GM23338 (cell line): ENCODE data around the gene TPD52L3. TPM values are rescaled to one million over a fixed set of nuclear protein-coding genes. Genes with fewer than 3 reads are reported as not detected.

Experiments
- CREB1 ChIP-seq: fragments of 250-450 bp; sonication (Bioruptor Pico); IDR thresholded peaks from 2 replicates; pipeline ENCODE4 v1.5.0; 2020; ENCODE audit warnings: low read depth, mild to moderate bottlenecking, moderate library complexity
- ETS1 ChIP-seq: IDR thresholded peaks from 2 replicates; pipeline ENCODE4 v1.6.1; 2016; ENCODE audit warnings: antibody characterized with exemption
- EZH2 ChIP-seq: fragments of 200-600 bp; sonication (generic); IDR thresholded peaks from one replicate; pipeline ENCODE4 v1.8.0; 2017; ENCODE audit warnings: antibody characterized with exemption, mild to moderate bottlenecking, low read depth; ENCODE audit not compliant: unreplicated experiment
- EZH2phosphoT487 ChIP-seq: fragments of 200-600 bp; sonication (generic); IDR thresholded peaks from one replicate; pipeline ENCODE4 v1.8.1; 2018; ENCODE audit warnings: antibody characterized with exemption; ENCODE audit not compliant: unreplicated experiment
- POLR2AphosphoS5 ChIP-seq: IDR thresholded peaks from 2 replicates; pipeline ENCODE4 v1.6.1; 2016; ENCODE audit warnings: antibody characterized with exemption, low read depth
- STAT1 ChIP-seq: IDR thresholded peaks from one replicate; pipeline ENCODE4 v1.6.1; 2016; ENCODE audit warnings: antibody characterized with exemption; ENCODE audit not compliant: unreplicated experiment
- ZNF114 ChIP-seq: fragments of 250-450 bp; sonication (Bioruptor Pico); IDR thresholded peaks from 2 replicates; pipeline ENCODE4 v1.5.0; 2020; ENCODE audit warnings: mild to moderate bottlenecking, moderate library complexity
- ZNF331 ChIP-seq: fragments of 250-450 bp; sonication (Bioruptor Pico); IDR thresholded peaks from 2 replicates; pipeline ENCODE4 v1.5.0; 2020; ENCODE audit warnings: low read depth, mild to moderate bottlenecking, moderate library complexity
- polyA plus RNA-seq: library from polyadenylated mRNA; unstranded; fragments of >200 nt; fragmentation: Nextera tagmentation; extraction: Ambion mirVana; gene quantifications from 2 replicates; pipeline ENCODE4 v1.2.1, GENCODE V29; 2016
- total RNA-seq: library from RNA; depleted of rRNA; stranded (reverse); fragments of >200 nt; shearing (Covaris generic); gene quantifications from 2 replicates; pipeline ENCODE4 v1.2.3, GENCODE V29; 2014
- TF ChIP-seq, protein P1 (sequence below): fragments of 250-450 bp; sonication (Bioruptor Pico); IDR thresholded peaks from 2 replicates; pipeline ENCODE4 v1.5.0; 2020; ENCODE audit warnings: mild to moderate bottlenecking, moderate library complexity
- TF ChIP-seq, protein P2 (sequence below), 2 experiments: fragments of 200-600 bp in 1 of 2; sonication (generic) in 1 of 2; conservative IDR thresholded peaks; 2 replicates each; pipeline versions ENCODE4 v1.5.1 to v1.6.1; 2016 to 2017; ENCODE audit warnings: antibody characterized with exemption in 2 of 2, low read depth in 2 of 2, mild to moderate bottlenecking in 2 of 2, moderate library complexity in 1 of 2

Gene TPD52L3
- total and polyA plus RNA-seq, 2 experiments from 2014 or later: not detected

DNA sequence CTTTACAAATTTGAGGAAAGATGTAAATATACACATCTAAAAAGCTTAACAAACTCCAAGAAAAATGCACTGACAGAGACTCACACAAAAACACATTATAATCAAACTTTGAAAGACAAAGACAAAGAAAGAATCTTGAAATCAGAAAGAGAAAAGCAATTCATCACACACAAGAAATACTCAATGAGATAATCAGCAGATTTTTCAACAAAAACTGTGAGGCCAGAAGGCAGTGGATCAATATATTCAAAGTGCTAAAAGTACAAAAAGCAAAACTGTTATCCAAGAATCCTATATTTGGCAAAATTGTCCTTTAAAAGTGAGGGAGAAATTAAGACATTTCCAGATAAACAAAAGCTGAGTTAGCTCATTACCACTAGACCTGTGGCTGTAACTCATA, 6.1 kb downstream of the TPD52L3 start (continued):
- TF ChIP-seq, protein P1, sequence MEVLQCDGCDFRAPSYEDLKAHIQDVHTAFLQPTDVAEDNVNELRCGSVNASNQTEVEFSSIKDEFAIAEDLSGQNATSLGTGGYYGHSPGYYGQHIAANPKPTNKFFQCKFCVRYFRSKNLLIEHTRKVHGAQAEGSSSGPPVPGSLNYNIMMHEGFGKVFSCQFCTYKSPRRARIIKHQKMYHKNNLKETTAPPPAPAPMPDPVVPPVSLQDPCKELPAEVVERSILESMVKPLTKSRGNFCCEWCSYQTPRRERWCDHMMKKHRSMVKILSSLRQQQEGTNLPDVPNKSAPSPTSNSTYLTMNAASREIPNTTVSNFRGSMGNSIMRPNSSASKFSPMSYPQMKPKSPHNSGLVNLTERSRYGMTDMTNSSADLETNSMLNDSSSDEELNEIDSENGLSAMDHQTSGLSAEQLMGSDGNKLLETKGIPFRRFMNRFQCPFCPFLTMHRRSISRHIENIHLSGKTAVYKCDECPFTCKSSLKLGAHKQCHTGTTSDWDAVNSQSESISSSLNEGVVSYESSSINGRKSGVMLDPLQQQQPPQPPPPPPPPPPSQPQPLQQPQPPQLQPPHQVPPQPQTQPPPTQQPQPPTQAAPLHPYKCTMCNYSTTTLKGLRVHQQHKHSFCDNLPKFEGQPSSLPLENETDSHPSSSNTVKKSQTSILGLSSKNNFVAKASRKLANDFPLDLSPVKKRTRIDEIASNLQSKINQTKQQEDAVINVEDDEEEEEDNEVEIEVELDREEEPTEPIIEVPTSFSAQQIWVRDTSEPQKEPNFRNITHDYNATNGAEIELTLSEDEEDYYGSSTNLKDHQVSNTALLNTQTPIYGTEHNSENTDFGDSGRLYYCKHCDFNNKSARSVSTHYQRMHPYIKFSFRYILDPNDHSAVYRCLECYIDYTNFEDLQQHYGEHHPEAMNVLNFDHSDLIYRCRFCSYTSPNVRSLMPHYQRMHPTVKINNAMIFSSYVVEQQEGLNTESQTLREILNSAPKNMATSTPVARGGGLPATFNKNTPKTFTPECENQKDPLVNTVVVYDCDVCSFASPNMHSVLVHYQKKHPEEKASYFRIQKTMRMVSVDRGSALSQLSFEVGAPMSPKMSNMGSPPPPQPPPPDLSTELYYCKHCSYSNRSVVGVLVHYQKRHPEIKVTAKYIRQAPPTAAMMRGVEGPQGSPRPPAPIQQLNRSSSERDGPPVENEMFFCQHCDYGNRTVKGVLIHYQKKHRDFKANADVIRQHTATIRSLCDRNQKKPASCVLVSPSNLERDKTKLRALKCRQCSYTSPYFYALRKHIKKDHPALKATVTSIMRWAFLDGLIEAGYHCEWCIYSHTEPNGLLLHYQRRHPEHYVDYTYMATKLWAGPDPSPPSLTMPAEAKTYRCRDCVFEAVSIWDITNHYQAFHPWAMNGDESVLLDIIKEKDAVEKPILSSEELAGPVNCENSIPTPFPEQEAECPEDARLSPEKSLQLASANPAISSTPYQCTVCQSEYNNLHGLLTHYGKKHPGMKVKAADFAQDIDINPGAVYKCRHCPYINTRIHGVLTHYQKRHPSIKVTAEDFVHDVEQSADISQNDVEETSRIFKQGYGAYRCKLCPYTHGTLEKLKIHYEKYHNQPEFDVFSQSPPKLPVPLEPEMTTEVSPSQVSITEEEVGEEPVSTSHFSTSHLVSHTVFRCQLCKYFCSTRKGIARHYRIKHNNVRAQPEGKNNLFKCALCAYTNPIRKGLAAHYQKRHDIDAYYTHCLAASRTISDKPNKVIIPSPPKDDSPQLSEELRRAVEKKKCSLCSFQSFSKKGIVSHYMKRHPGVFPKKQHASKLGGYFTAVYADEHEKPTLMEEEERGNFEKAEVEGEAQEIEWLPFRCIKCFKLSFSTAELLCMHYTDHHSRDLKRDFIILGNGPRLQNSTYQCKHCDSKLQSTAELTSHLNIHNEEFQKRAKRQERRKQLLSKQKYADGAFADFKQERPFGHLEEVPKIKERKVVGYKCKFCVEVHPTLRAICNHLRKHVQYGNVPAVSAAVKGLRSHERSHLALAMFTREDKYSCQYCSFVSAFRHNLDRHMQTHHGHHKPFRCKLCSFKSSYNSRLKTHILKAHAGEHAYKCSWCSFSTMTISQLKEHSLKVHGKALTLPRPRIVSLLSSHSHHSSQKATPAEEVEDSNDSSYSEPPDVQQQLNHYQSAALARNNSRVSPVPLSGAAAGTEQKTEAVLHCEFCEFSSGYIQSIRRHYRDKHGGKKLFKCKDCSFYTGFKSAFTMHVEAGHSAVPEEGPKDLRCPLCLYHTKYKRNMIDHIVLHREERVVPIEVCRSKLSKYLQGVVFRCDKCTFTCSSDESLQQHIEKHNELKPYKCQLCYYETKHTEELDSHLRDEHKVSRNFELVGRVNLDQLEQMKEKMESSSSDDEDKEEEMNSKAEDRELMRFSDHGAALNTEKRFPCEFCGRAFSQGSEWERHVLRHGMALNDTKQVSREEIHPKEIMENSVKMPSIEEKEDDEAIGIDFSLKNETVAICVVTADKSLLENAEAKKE: no peak
- TF ChIP-seq ETS1 (no peak), EZH2 (no peak), EZH2phosphoT487 (no peak), CREB1 (CRISPR knock-in tag) (no peak), POLR2AphosphoS5 (no peak), STAT1 (no peak), ZNF331 (no peak), ZNF114 (CRISPR knock-in tag) (no peak)
- TF ChIP-seq, protein P2, sequence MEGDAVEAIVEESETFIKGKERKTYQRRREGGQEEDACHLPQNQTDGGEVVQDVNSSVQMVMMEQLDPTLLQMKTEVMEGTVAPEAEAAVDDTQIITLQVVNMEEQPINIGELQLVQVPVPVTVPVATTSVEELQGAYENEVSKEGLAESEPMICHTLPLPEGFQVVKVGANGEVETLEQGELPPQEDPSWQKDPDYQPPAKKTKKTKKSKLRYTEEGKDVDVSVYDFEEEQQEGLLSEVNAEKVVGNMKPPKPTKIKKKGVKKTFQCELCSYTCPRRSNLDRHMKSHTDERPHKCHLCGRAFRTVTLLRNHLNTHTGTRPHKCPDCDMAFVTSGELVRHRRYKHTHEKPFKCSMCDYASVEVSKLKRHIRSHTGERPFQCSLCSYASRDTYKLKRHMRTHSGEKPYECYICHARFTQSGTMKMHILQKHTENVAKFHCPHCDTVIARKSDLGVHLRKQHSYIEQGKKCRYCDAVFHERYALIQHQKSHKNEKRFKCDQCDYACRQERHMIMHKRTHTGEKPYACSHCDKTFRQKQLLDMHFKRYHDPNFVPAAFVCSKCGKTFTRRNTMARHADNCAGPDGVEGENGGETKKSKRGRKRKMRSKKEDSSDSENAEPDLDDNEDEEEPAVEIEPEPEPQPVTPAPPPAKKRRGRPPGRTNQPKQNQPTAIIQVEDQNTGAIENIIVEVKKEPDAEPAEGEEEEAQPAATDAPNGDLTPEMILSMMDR (conservative IDR thresholded peaks at IDR 0.05; ENCODE audit: low read depth in 2 of 2): no peak
